NCI-H146 treated with DMSO at 0.1 percent for 48 hours (cell line): ENCODE measurements around the gene TYW5.

Experiments
- DNase-seq: peaks from one replicate; lab custom pipeline; 2025; ENCODE audit not compliant: unreplicated experiment; lab: John Stamatoyannopoulos, UW

Gene TYW5

DNA sequence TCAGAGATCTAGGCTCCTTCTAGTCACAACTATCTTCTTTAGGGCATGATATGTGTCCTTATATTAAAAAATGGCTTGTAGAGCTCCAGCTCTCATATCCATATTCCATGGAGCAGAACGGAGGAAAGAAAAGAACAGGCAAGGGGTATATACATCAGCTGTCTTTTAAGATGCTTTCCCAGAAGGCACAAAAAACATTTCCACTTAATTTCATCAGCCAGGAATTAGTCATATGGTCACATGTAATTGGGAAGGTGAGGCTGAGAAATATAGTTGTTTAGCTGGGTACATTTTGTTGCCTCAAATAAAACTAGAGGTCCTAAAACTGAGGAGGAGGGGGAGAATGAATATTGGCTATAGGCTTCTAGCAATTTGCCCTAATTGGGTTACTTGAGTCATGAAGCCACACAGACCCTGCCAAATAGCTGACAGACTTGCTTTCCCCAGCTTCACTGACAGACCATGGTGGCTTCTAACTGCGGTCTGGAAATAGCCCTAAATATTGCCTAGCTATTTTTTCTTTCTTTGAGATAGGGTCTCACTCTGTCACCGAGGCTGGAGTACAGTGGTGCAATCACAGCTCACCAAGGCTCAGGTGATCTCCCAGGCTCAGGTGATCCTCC, 20.1 kb upstream of the TYW5 start:
- DNase-seq = no peak

DNA sequence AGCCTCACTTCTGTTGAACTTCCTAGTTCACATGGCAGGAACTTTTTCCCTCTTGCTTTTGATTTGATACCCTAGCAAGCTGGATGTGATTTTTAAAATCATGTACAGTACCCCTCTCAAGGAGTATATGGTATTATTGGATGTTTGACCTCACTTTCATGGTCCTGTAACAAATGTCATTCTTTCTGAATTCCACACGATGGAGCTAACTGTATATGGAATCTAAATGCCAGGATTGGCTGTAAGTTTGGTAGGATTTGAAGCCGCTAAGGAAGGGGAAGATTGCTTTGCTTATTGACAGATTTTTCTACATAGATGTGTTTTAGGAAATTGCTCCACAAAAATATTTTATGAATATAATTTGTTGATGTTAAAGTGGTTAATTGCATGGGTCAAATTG, 18.4 kb upstream of the TYW5 start:
- DNase-seq = peak; percentile 4

DNA sequence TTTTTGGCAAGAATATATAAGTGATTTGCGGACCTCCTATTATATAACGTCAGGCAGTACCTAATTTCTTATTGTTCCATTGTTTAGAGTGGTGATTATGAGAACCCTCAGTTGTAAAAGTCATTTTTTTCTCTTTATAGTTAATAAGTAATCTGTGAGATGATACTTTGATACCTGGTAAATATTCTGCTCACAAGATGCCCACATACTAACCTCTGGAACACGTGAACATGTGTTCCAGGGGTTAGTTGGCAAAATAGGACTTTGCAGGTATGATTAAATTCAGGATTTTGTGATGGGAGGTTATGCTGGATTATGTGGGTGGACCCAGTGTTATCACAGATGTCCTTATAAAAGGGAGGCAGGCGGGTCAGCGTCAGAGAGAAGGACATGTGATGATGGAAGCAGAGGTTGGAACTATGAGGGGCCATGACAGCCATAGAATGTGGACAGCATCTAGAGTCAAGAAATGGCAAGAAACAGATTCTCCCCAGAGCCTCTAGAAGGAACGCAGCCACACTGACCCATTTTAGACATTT, 16.9 kb upstream of the TYW5 start:
- no peak for DNase-seq

DNA sequence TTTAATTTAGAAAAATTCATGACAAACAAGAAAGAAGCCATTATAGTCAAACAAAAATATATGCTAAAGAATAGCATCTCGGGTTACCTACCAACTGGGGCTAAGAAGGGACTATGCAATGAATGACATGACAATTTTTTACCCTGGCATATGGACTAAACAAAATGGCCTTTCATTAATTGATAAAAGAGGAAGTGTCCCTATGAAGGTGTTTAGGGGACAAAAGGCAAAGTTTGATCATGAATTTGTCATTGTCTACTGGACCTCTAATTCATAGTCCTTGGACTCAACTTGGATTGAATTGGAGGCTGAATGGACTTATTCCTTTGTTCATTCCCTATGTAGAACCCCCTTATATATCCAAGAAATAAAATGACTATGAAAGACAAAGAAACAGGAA, 12.8 kb upstream of the TYW5 start:
- no peak for DNase-seq

DNA sequence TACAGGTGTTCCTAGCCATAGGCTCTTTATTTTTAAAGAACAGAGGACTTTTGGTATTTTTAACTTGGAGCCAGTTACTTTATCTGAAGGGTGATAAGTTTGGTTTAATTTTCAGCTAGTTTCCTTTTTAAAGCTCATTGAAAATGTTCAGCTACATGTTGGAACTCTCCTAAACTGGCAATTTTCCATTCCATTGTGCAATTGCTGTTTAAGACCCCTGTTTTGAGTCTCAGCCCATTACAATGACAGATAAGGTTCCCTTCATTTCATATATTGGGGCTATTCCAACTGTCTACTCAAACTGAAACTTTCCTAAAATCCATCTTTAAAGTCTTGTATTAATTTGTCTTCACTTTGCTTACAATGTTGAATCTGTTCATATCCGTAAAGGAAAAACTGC, 11.7 kb upstream of the TYW5 start:
- DNase-seq = no peak

DNA sequence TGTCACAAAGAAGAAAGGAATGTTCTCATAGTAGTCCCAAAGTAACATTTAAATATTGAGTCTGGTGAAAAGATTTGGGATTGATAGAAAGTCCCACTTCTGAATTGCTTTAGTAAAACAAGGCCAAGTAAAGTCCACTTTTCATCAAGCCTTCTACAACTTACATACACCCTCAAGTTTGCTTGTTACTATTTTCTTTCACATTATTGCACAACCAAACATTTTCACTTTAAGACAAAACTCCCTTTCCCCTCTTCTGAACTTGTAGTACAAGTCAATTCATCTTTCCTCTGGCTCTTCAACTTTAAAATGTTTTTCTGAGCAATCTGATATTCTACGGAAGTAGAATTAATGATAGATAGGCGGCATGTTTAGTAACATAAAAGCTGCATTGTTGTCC, 11.1 kb upstream of the TYW5 start:
- DNase-seq = no peak

DNA sequence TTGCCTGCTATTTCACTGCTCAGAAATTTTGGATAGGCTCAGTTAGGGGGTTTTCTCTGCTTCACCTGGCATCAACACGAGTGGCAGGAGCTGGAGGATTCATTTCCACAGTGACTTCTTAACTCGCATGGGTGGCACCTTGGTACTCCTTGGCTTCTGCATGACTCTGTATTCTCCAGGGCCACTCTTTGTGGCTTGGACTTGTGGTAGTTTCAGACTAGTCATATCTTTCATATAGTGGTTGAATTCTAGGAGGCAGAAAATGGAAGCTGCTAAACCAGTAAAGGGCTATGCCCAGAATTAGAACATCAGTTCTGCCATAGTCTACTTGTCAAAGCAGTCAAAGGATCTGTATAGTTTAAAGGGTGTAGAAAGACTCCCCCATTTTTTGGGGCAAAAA, 6.9 kb upstream of the TYW5 start:
- no peak for DNase-seq

DNA sequence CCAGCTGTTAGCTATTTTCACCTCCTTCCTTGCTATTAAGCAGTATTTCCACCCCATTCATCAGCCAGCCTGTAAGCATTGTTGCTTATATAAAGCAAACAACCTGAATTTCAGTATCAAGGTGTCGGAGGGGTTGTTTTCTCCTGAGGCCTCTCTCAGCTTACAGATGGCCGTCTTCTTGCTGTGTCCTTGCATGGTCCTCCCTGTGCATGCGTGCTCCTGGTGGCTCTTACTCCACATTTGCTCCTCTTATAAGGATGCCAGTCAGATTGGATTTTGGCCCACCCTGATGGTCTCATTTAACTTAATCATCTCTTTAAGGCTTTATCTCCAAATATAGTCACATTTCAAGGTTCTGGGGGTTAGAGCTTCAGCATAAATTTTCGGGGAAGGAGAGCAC, 2.7 kb upstream of the TYW5 start:
- no peak for DNase-seq

DNA sequence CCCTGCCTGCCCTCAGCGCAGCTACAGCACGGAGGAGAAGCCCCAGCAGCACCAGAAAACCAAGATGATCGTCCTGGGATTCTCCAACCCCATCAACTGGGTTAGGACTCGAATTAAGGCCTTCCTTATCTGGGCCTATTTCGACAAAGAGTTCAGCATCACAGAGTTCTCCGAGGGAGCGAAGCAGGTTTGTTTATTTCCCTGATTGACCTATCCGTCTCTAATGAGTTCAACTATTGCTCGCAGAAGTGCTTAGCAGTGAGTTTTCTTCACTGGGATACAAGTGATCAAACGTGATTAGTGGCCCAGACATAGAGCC, 730 bp upstream of the TYW5 start:
- DNase-seq = no peak

DNA sequence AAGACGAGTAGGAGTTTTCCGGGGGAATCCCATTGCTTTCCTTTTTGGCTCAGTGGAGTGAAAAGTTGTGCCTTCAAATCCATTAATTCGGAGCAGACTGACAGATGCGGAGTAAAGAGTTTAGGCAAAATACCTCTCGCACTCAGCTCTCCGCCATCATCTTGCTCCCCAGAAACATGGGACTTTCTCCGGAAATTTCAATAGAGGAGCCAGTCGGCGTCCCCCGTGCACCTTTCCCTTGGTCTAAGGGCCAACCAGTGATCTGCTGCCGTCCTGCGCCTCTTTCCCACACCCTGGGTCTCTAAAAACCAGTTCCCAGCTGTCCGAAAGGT, 318 bp downstream of the TYW5 start:
- DNase-seq = no peak

DNA sequence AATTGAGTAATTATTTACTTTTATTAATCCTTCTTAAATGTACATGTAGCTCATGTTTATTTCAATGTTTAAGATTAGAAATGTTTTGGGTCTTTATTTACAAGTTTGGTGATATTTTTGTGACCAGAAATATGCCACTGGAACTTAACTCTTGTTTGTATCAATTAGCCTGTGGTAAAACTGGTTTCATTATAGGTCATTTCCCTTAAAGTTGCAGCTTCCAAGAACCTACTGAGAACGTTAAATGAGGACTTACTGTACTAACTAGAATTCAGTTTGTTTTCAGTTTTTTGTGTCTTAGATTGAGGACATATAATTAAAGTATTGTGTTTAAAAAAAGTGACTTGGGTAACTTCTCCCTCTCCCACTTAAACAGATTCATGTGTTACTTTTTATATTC, 4.3 kb downstream of the TYW5 start:
- DNase-seq = no peak

DNA sequence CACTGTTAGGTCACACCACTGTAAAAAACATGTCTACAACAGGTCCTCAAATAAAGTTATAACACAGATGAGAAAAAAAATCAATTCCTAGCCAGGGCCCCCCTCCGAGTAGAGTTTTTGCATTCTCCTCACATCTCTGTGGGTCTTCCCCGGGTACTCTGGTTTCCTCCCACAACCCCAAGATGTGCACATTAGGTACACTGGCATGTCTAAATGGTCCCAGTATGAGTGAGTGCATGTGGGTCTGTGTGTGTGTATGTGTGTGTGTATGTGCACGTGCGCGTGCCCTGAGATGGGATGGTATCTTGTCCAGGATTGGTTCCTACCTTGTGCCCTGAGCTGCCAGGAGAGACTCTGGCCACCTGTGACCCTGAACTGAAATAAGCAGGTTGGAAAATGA, 4.9 kb downstream of the TYW5 start:
- DNase-seq = no peak

DNA sequence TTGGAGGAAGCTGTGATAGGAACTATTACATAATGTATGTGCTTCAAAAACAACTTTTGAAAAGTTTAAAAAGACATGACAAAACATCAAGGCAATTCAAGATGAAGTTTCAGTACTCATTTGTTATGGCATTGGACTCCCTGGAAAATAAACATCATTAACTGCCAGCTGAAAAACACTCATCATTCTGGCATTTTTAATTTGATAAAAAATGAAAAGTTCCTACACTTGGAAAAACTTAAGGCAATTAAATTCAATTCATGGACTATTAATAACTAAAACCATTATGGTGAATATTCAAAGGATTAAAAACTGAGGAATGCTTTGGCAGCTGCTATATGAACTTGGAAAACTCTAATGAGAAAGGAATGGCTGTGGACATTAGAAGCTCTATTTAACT, 8.5 kb downstream of the TYW5 start:
- DNase-seq = no peak

DNA sequence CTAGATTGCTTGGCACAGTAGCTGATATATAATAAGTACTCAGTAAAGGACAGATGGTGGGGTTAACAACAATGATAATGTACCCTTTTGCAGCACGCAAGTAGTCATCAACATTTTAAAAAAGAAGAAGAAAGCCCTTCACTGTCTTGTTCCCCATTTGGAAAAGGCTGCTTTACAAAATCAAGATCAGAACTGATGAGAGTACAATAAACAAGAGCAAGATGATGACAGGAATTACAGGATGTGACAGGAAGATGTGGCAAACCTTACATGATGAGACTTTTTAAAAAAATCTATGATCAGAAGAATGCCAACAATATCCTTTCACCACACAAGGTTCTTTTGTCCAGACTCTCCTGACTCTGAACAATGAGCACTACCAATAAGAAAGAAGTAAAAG, 9.1 kb downstream of the TYW5 start:
- no peak for DNase-seq

DNA sequence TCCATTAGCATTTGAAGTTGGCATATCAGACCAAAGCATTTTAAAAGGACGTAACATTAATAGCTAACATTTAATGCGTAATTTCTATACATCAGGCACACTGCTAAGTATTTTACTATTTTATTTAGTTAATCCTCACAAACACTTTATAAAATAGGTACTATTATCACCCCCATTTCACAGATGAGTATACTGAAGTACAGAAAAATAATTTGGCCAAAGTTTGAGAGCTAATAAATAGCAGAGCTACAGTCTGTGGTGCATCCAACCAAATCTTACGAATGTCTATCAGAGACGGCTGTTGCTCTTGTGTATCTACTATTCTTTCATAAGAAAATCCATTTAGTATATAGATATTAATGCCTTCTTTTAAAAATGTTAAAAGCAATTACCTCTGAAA, 11.9 kb downstream of the TYW5 start:
- DNase-seq = no peak

DNA sequence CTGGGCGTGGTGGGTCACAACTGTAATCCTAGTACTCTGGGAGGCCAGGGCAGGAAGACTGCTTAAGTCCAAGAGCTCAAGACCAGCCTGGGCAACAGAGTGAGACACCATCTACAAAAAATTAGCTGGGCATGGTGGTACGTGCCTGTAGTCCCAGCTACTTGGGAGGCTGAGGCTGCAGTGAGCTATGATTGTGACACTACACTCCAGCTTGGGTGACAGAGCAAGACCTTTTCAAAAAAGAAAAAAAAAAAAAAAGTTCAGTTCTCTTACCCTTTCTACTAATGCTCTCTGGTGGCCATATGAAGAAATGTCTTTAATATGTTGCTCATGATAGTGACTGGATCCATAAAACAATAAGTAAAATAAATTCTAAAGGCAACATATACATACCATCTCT, 14.9 kb downstream of the TYW5 start:
- DNase-seq = peak; percentile 1

DNA sequence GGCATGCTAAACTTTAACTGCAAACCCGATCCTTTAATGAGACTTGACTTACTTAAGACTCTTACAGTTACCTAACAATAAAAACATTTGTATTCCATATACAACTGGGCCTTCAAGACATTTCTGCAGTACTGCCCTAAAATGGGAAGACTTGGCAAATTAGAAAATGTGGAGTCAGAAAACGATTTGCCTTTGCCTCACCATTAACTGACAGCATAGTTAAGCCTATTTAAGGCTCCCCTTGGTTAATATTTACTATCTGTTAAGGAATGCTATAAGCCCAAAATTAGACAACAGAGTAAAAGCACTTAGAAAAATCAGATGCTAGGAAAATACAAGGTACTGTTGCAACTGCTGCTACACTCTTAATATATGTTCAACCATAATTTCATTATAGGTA, 18.7 kb downstream of the TYW5 start:
- no peak for DNase-seq

DNA sequence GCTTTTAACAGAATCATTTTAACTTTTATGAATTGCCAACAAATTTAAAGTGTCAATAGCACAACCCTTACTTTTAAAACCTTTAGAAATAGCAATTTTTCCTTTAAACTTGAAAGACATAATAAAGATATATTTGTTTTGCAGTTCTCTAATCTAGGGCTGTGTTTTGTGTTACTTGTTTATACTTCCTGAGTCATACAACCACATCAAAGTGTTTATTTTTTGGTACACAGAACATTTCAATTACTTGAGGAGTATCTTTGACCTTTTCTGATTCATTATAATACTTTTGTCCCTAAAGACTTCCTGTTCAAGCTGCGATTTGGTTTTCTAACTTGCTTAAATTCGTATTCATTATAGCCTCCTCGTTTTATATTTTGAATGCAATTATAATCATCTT, 21.8 kb downstream of the TYW5 start:
- DNase-seq = no peak

DNA sequence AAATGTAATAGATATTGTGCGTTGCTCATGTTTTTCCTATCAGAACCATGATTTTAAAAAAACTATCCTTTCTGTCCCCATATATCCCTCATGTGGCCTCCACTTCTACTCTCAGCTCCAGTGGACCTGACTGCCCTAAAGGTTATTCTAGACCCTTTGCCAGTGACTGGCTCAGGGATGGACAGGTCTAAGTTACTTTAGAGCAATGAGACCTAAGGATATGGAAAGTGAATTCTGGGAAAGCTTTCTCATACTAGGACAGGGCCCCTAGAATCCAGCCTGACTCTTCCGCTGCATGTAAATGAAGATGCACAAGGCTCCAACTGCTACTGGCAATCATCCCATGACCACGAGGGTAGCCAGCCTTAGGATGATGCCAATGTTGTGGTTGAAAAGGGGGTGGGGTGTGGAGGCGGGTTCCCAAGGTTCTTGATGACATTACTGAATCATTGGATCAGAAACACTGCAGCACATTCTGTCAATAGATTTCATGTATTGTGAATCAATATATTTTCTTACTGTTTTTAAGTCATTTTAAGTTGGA, 22.9 kb downstream of the TYW5 start:
- no peak for DNase-seq

DNA sequence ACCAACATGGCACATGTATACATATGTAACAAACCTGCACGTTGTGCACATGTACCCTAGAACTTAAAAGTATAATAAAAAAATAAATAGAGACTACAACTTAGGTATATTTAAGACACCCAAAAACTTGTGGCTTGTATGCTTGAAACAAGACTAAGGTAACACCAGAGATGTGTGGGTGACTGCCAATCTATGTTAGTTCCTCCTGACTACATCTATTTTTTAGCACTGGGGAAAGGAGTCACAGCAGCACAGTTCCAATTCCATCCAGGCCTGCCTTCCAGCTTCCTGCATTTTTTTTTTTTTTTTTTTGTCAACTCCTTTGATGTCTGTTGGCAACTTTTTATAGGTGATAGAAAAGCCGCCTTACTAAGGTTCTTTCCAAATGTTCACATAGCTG, 26.0 kb downstream of the TYW5 start:
- no peak for DNase-seq

DNA sequence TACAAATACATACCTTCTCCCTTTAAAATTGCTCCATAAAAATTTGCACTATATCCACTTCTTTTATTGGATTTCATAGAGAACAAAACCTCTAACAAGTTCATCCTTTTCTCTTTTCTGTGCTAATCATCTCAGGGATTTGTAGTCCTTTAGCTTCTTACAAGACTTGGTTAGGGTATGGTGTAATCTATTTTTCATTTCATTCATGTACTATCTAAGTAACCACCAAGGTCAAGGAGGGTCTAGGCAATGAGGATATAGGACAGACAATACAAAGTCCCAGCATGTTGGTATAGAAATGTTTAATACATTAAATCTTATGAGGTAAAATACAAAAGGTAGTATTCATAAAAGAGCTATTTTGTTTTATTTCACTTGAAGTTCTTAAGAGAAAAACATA, 26.7 kb downstream of the TYW5 start:
- no peak for DNase-seq

DNA sequence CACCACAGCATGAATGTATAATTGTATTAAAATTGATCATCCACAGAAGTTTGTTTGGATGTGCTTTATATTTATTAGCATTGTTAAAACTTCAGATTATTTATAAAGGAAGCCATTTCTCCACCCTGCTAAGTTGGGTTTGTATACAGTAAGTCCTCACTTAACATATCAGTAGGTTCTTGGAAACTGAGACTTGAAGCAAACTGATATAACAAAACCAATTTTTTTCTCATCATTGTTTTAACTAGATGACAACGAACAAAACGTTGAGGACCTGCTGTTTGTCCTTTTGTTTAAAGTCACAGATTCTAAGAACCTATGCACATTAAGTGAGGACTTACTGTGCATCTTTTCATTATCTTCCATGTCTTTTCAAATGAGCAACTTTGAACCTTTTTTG, 27.1 kb downstream of the TYW5 start:
- DNase-seq = no peak

DNA sequence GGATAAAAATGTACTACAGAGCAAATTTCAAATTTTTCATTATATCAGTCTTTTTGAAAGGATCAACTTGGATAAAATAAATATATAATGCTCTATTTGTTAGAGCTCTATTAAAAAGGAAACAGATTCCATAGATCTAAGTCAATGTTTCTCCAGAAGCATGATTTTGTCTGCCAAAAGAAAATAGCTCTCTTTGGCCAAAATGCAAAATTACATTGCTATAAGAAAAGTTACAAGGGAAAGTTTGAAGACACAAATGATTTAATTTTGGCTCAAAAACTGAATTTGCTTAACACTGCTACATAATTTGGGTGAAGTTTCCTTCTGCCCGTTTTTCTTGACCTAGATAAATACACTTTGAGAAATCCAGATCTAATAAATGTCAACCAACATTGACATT, 28.5 kb downstream of the TYW5 start:
- no peak for DNase-seq

DNA sequence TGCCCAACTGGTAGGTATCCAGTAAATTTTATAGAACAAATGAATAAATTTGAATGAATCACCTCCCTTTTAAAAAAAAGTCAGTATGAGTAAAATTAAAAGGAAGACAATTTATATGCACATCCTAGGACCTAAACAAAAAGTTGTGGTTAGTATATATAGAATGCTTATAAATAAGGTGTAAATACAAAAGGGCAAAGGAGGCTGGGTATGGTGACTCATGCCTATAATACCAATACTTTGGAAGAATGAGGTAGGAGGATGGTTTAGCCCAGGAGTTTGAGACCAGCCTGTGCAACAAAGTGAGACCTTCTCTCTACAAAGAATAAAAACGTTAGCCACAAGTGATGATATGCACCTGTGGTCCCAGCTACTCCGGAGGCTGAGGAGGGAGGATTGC, 31.4 kb downstream of the TYW5 start:
- no peak for DNase-seq
